ENCODE data around the gene KATNBL1.

DNA sequence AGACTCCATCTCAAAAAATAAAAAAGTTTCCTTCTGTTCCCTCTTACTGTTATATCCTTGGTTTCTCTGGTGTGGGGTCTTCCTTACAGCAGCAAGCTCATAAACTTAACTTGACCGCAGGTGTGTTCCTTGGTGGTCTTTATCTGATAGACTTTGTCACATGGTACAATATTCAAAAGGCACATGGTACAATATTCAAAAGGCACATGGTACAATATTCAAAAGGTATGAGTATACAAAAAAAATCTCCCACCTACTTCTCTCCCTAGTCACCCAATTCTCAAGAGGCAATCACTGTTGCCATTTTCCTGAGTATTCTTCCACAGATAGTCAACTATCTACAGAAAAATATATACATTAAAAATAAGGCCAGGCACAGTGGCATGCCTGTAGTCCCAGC is 103.5 kb downstream of the KATNBL1 start:
- TF ChIP-seq, protein P1, sequence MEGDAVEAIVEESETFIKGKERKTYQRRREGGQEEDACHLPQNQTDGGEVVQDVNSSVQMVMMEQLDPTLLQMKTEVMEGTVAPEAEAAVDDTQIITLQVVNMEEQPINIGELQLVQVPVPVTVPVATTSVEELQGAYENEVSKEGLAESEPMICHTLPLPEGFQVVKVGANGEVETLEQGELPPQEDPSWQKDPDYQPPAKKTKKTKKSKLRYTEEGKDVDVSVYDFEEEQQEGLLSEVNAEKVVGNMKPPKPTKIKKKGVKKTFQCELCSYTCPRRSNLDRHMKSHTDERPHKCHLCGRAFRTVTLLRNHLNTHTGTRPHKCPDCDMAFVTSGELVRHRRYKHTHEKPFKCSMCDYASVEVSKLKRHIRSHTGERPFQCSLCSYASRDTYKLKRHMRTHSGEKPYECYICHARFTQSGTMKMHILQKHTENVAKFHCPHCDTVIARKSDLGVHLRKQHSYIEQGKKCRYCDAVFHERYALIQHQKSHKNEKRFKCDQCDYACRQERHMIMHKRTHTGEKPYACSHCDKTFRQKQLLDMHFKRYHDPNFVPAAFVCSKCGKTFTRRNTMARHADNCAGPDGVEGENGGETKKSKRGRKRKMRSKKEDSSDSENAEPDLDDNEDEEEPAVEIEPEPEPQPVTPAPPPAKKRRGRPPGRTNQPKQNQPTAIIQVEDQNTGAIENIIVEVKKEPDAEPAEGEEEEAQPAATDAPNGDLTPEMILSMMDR (IDR thresholded peaks at IDR 0.05; ENCODE audit: poor library complexity), result no peak
- TF ChIP-seq EZH2 (IDR thresholded peaks at IDR 0.05; ENCODE audit: borderline replicate concordance) (no peak), EZH2phosphoT487 (IDR thresholded peaks at IDR 0.05; ENCODE audit: low read depth, severe bottlenecking, unreplicated experiment) (no peak)
